B cell (primary cell): Measurements from ENCODE around the gene NMUR1. TPM values are rescaled to one million over a fixed set of nuclear protein-coding genes. Genes with fewer than 3 reads are reported as not detected.

Experiments used
- ATAC-seq: fragments of 200-7000 bp; cut with Tn5 transposase; one replicate; pipeline ENCODE4 v1.10.0; 2021; ENCODE audit warnings: low read depth, mild to moderate bottlenecking, moderate number of reproducible peaks, moderate library complexity
- CTCF ChIA-PET: fragments of 350-600 bp; sonication (Branson Sonifier 250); formaldehyde crosslinking; loops from one replicate; lab custom pipeline; 2021; ENCODE audit warnings: antibody characterized with exemption, inconsistent platforms; lab: Charles Lee
- POLR2A ChIA-PET: fragments of 350-600 bp; sonication (Branson Sonifier 250); formaldehyde crosslinking; loops from one replicate; lab custom pipeline; 2021; ENCODE audit warnings: antibody characterized with exemption; lab: Charles Lee
- DNase-seq: peaks from one replicate; pipeline ENCODE4 v3.0.0; 2013
- H2AFZ ChIP-seq: 2 replicates; pipeline ENCODE4 v1.6.1; 2012; ENCODE audit warnings: mild to moderate bottlenecking, low read depth, low read length; ENCODE audit not compliant: insufficient read depth, poor library complexity, severe bottlenecking
- H3K27ac ChIP-seq, 2 donors: 1 replicate in 1 of 2; 2 replicates in 1 of 2; pipeline ENCODE4 v1.5.1; 2012 to 2013; ENCODE audit warnings: low read length in 2 of 2, mild to moderate bottlenecking in 2 of 2, moderate library complexity in 1 of 2
- H3K27me3 ChIP-seq, 4 experiments: fragments of 200-600 bp in 1 of 4; sonication (generic) in 1 of 4; replicated peaks in 1 of 4; 1 replicate in 2 of 4; 2 replicates in 2 of 4; pipeline versions ENCODE4 v1.6.1 to v1.7.0; 2013 to 2016; ENCODE audit warnings: low read length in 3 of 4, mild to moderate bottlenecking in 2 of 4, mixed read lengths in 1 of 4, moderate library complexity in 1 of 4; ENCODE audit not compliant: insufficient read depth in 4 of 4, control insufficient read depth in 3 of 4; ENCODE audit errors: control extremely low read depth in 1 of 4
- H3K36me3 ChIP-seq, 2 experiments: replicated peaks in 1 of 2; 1 replicate in 1 of 2; 2 replicates in 1 of 2; pipeline versions ENCODE4 v1.6.1 to v1.7.1; 2013; ENCODE audit warnings: low read length in 1 of 2; ENCODE audit not compliant: insufficient read depth in 2 of 2, control insufficient read depth in 1 of 2; ENCODE audit errors: control extremely low read depth in 1 of 2, extremely low read depth in 1 of 2
- H3K4me1 ChIP-seq, 2 donors: fragments of 200-600 bp in 1 of 2; sonication (generic) in 1 of 2; 1 replicate in 1 of 2; 2 replicates in 1 of 2; pipeline versions ENCODE4 v1.5.1 to v1.6.1; 2013 to 2017; ENCODE audit warnings: low read length in 2 of 2; ENCODE audit not compliant: control insufficient read depth in 2 of 2, insufficient read depth in 2 of 2
- H3K4me2 ChIP-seq: replicated peaks from 2 replicates; pipeline ENCODE3; 2012; ENCODE audit warnings: mild to moderate bottlenecking, low read depth, low read length; ENCODE audit not compliant: poor library complexity, severe bottlenecking
- H3K4me3 ChIP-seq, 5 experiments: fragments of 200-600 bp in 1 of 5; sonication (generic) in 1 of 5; 1 replicate in 3 of 5; 2 replicates in 2 of 5; pipeline versions ENCODE4 v1.5.1 to v1.7.0; 2011 to 2016; ENCODE audit warnings: low read length in 4 of 5, mild to moderate bottlenecking in 4 of 5, low read depth in 2 of 5, control low read depth in 1 of 5, moderate library complexity in 1 of 5; ENCODE audit not compliant: insufficient read depth in 1 of 5; ENCODE audit errors: control extremely low read depth in 1 of 5, extremely low read depth in 1 of 5
- H3K79me2 ChIP-seq: fragments of 200-600 bp; sonication (generic); one replicate; pipeline ENCODE4 v1.6.0; 2016; ENCODE audit warnings: low read length; ENCODE audit not compliant: control insufficient read depth, insufficient read depth
- H3K9ac ChIP-seq: fragments of 200-600 bp; sonication (generic); 2 replicates; pipeline ENCODE4 v1.6.1; 2017; ENCODE audit warnings: mild to moderate bottlenecking, low read length, moderate library complexity
- H3K9me3 ChIP-seq, 3 donors: one replicate each; pipeline versions ENCODE4 v1.6.1 to v1.7.1; 2013; ENCODE audit warnings: low read length in 2 of 3; ENCODE audit not compliant: control insufficient read depth in 2 of 3, insufficient read depth in 1 of 3; ENCODE audit errors: control extremely low read depth in 1 of 3
- H4K20me1 ChIP-seq: 2 replicates; pipeline ENCODE4 v1.6.0; 2012; ENCODE audit warnings: mild to moderate bottlenecking, low read length; ENCODE audit not compliant: insufficient read depth, control insufficient read depth, poor library complexity, severe bottlenecking
- H3K27ac Mint-ChIP-seq: one replicate; pipeline ENCODE4 v1.8.0; 2021; ENCODE audit warnings: mixed read lengths
- H3K27me3 Mint-ChIP-seq: one replicate; pipeline ENCODE4 v1.8.0; 2021; ENCODE audit warnings: mixed read lengths
- H3K4me1 Mint-ChIP-seq: one replicate; pipeline ENCODE4 v1.8.0; 2021; ENCODE audit warnings: mixed read lengths
- H3K4me3 Mint-ChIP-seq: one replicate; pipeline ENCODE4 v1.8.0; 2021; ENCODE audit warnings: mixed read lengths
- H3K9me3 Mint-ChIP-seq: one replicate; pipeline ENCODE4 v1.8.0; 2022; ENCODE audit warnings: mixed read lengths; ENCODE audit not compliant: insufficient read depth
- EZH2 ChIP-seq: IDR thresholded peaks from 2 replicates; pipeline ENCODE4 v1.6.1; 2012; ENCODE audit warnings: borderline replicate concordance, low read depth, mild to moderate bottlenecking, moderate library complexity, low read length; ENCODE audit not compliant: insufficient read depth, poor library complexity, severe bottlenecking
- WGBS: methylation state at CpG from one replicate; pipeline ENCODE4 v1.1.5; 2013; ENCODE audit warnings: missing lambda C conversion rate; ENCODE audit not compliant: insufficient coverage; 5-methylcytosine and 5-hydroxymethylcytosine counted together
- intact Hi-C: fragments of 100-400 bp; cut with micrococcal nuclease; formaldehyde crosslinking; loops from one replicate; pipeline ENCODE4 v1.10.0; 2022
- polyA plus RNA-seq: library from polyadenylated mRNA; depleted of rRNA; stranded (reverse); fragments of >200 nt; gene quantifications from 2 replicates; pipeline ENCODE4 v1.2.3, GENCODE V29; 2012
- total RNA-seq, 2 donors: library from RNA; stranded (reverse); fragments of 120-200 nt in 1 of 2; gene quantifications; 1 replicate in 1 of 2; 2 replicates in 1 of 2; pipeline versions ENCODE4 v1.2.3 to v1.2.4, GENCODE V29; 2013 to 2022
- TF ChIP-seq, protein P1 (sequence below): fragments of 200-600 bp; IDR thresholded peaks from one replicate; pipeline ENCODE4 v1.8.0; 2022; ENCODE audit warnings: antibody characterized with exemption, mild to moderate bottlenecking

The NMUR1 gene
- total and polyA plus RNA-seq, 2 donors (not counting 1 experiment from before 2014, with no cell fraction given) = 0.09 to 0.10 TPM

DNA sequence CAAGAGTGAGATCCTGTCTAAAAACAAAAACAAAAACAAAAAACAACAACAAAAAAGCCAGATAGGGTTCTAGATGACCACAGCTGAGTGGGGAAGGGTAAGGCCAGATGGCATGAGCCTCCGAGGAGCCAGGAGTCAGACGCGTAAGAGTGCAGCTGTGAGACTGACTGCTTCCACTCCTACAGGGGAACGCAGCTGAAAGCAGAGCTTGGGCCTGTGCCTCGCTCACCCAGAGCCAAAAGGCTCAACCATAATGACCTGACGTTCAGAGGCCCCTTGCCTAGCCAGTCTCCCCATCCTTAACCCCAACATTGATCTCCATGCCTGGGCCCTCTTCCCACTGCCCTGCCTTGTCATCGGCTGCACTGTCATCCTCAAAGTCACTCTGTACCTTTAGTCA is 39.4 kb downstream of the NMUR1 start:
- Histone ChIP-seq H3K27me3 (no peaks in the 10 kb centered on the region), H3K27ac (no peak overlapping the region), H3K4me2 (no peak overlapping the region), H4K20me1 (no peaks in the 10 kb centered on the region), H3K9me3 (peaks cover 0 to 4% (median 0%) of the 10 kb centered on the region in 3 donors), H3K4me1 (no peaks in the 10 kb centered on the region), H3K9ac (no peak overlapping the region), H3K79me2 (no peaks in the 10 kb centered on the region), H3K36me3 (no peaks in the 10 kb centered on the region), H3K4me3 (no peak overlapping the region), H2AFZ (no peak overlapping the region)
- intact Hi-C loops = no loop called here
- Mint-ChIP-seq H3K4me1 (no peaks in the 10 kb centered on the region), H3K9me3 (no peaks in the 10 kb centered on the region), H3K4me3 (no peak overlapping the region), H3K27me3 (no peaks in the 10 kb centered on the region), H3K27ac (no peak overlapping the region)
- POLR2A ChIA-PET = no interaction called here
- ATAC-seq (no peak), DNase-seq (no peak)
- TF ChIP-seq, protein P1, sequence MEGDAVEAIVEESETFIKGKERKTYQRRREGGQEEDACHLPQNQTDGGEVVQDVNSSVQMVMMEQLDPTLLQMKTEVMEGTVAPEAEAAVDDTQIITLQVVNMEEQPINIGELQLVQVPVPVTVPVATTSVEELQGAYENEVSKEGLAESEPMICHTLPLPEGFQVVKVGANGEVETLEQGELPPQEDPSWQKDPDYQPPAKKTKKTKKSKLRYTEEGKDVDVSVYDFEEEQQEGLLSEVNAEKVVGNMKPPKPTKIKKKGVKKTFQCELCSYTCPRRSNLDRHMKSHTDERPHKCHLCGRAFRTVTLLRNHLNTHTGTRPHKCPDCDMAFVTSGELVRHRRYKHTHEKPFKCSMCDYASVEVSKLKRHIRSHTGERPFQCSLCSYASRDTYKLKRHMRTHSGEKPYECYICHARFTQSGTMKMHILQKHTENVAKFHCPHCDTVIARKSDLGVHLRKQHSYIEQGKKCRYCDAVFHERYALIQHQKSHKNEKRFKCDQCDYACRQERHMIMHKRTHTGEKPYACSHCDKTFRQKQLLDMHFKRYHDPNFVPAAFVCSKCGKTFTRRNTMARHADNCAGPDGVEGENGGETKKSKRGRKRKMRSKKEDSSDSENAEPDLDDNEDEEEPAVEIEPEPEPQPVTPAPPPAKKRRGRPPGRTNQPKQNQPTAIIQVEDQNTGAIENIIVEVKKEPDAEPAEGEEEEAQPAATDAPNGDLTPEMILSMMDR = no peak
- no peak for TF ChIP-seq EZH2
- CTCF ChIA-PET = interaction anchor here (0.6 to 2.2 kb wide), 8 partner anchors 10 to 1595 kb away, joined by 3 to 11 read pairs (median 3); no protein-coding TSS in a partner anchor
- WGBS = 96% methylated on average over 7 of the region's 7 CpGs

DNA sequence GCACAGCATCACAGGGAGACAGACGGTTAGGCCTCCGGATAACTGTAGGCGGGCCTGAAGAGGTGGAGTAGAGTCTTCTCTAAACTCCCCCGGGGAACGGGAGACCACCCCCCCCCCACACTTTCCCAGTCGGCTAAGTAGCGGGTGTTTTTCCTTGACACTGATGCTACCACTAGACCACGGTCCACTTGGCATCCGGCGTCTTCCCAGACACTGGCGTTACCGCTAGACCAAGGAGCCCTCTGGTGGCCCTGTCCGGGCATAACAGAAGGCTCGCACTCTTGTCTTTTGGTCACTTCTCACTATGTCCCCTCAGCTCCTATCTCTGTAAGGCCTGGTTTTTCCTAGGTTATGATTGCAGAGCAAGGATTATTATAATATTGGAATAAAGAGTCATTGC is 40.3 kb downstream of the NMUR1 start:
- Histone ChIP-seq H3K4me2 (no peak overlapping the region), H3K79me2 (no peaks in the 10 kb centered on the region), H3K4me3 (no peak overlapping the region), H3K27me3 (no peaks in the 10 kb centered on the region), H2AFZ (no peak overlapping the region), H4K20me1 (no peaks in the 10 kb centered on the region), H3K36me3 (no peaks in the 10 kb centered on the region), H3K27ac (no peak overlapping the region), H3K4me1 (no peaks in the 10 kb centered on the region), H3K9ac (no peak overlapping the region), H3K9me3 (peaks cover 0 to 4% (median 0%) of the 10 kb centered on the region in 3 donors)
- TF ChIP-seq, protein P1 = no peak
- no peak for TF ChIP-seq EZH2
- POLR2A ChIA-PET = no interaction called here
- 98% methylated on average over 10 of the region's 14 CpGs for WGBS
- DNase-seq (no peak), ATAC-seq (no peak)
- intact Hi-C loops = no loop called here
- no peaks in the 10 kb centered on the region for H3K9me3 Mint-ChIP-seq
- H3K4me3 Mint-ChIP-seq = no peak overlapping the region
- H3K27me3 Mint-ChIP-seq = no peaks in the 10 kb centered on the region
- H3K4me1 Mint-ChIP-seq = no peaks in the 10 kb centered on the region
- CTCF ChIA-PET = interaction anchor here (0.6 to 2.2 kb wide), 6 partner anchors 9 to 112 kb away, joined by 3 to 11 read pairs (median 3); no protein-coding TSS in a partner anchor
- H3K27ac Mint-ChIP-seq = no peak overlapping the region
